SK-N-SH (cell line): ENCODE measurements around the gene METTL27. TPM values are rescaled to one million over a fixed set of nuclear protein-coding genes. Genes with fewer than 3 reads are reported as not detected.
A peak's percentile ranks its signal among the peaks of the same experiment; 100 is the strongest.
"Not testable (repeated sequence)": the region's sequence is repeated elsewhere in the genome, so short reads cannot be mapped to it uniquely, and the experiment has no call there.

ENCODE experiments used
- CTCF ChIA-PET: fragments of 300-600, 350-600 bp; formaldehyde crosslinking; extraction: SDS; loops from one replicate; lab custom pipeline; 2021; lab: Yijun Ruan, JAX
- POLR2A ChIA-PET: fragments of 350-600 bp; sonication (Branson Sonifier 250); formaldehyde crosslinking; extraction: SDS; loops from one replicate; lab custom pipeline; 2020; ENCODE audit warnings: antibody characterized with exemption, inconsistent platforms; lab: Yijun Ruan, JAX
- DNase-seq: peaks from one replicate; pipeline ENCODE4 v3.0.0; 2012
- H2AFZ ChIP-seq: fragments of 200-600 bp; sonication (generic); 2 replicates; pipeline ENCODE4 v1.8.1; 2016; ENCODE audit warnings: antibody characterized with exemption, mild to moderate bottlenecking, low read depth
- H3F3A ChIP-seq: fragments of 200-600 bp; sonication (generic); replicated peaks from 2 replicates; pipeline ENCODE3; 2016; ENCODE audit warnings: antibody characterized with exemption, mild to moderate bottlenecking; ENCODE audit not compliant: insufficient read depth
- H3K27ac ChIP-seq, 2 experiments: fragments of 200-500 bp in 1 of 2; fragments of 200-600 bp in 1 of 2; sonication (Bioruptor generic) in 1 of 2; sonication (generic), shearing (Covaris generic) in 1 of 2; 2 replicates each; pipeline versions ENCODE4 v1.5.1 to v1.6.1; 2014 to 2016; ENCODE audit warnings: low read depth in 2 of 2, inconsistent platforms in 1 of 2, low read length in 1 of 2, mild to moderate bottlenecking in 1 of 2, mixed read lengths in 1 of 2
- H3K27me3 ChIP-seq: fragments of 200-600 bp; sonication (generic), shearing (Covaris generic); 2 replicates; pipeline ENCODE4 v1.6.1; 2016; ENCODE audit warnings: mixed run types; ENCODE audit not compliant: insufficient read depth
- H3K36me3 ChIP-seq, 2 experiments: fragments of 200-500 bp in 1 of 2; fragments of 200-600 bp in 1 of 2; sonication (Bioruptor generic) in 1 of 2; sonication (generic) in 1 of 2; replicated peaks in 1 of 2; 2 replicates each; pipeline versions ENCODE3 to v1.5.1; 2014 to 2016; ENCODE audit warnings: low read length in 1 of 2, mild to moderate bottlenecking in 1 of 2; ENCODE audit not compliant: insufficient read depth in 2 of 2, control insufficient read depth in 1 of 2
- H3K4me1 ChIP-seq, 2 experiments: fragments of 200-500 bp in 1 of 2; fragments of 200-600 bp in 1 of 2; sonication (Bioruptor generic) in 1 of 2; sonication (generic), shearing (Covaris generic) in 1 of 2; 2 replicates each; pipeline versions ENCODE4 v1.5.1 to v1.6.1; 2014 to 2016; ENCODE audit warnings: low read depth in 1 of 2, low read length in 1 of 2, mixed run types in 1 of 2; ENCODE audit not compliant: insufficient read depth in 2 of 2, control insufficient read depth in 1 of 2
- H3K4me2 ChIP-seq: fragments of 200-600 bp; sonication (generic), shearing (Covaris generic); 2 replicates; pipeline ENCODE4 v1.6.1; 2017; ENCODE audit warnings: mixed run types
- H3K4me3 ChIP-seq, 2 experiments: fragments of 200-500 bp in 1 of 2; fragments of 200-600 bp in 1 of 2; sonication (Bioruptor generic) in 1 of 2; sonication (generic), shearing (Covaris generic) in 1 of 2; 2 replicates each; pipeline versions ENCODE4 v1.5.1 to v1.8.1; 2014 to 2016; ENCODE audit warnings: low read depth in 2 of 2, inconsistent platforms in 1 of 2, low read length in 1 of 2, mild to moderate bottlenecking in 1 of 2, mixed read lengths in 1 of 2, moderate library complexity in 1 of 2
- H3K79me2 ChIP-seq: fragments of 200-600 bp; sonication (generic); 2 replicates; pipeline ENCODE4 v1.8.1; 2017; ENCODE audit warnings: mild to moderate bottlenecking; ENCODE audit not compliant: insufficient read depth
- H3K9ac ChIP-seq: fragments of 200-600 bp; sonication (generic); 2 replicates; pipeline ENCODE4 v1.6.1; 2017; ENCODE audit warnings: mixed run types
- H3K9me2 ChIP-seq: fragments of 200-600 bp; sonication (generic); 2 replicates; pipeline ENCODE4 v1.6.1; 2017; ENCODE audit warnings: mixed run types
- H3K9me3 ChIP-seq: fragments of 200-600 bp; sonication (generic); 2 replicates; pipeline ENCODE4 v1.6.1; 2017; ENCODE audit warnings: mixed run types, mild to moderate bottlenecking, moderate library complexity
- H4K20me1 ChIP-seq: fragments of 200-600 bp; sonication (generic); 2 replicates; pipeline ENCODE4 v1.6.1; 2017; ENCODE audit warnings: mild to moderate bottlenecking, mixed run types; ENCODE audit not compliant: insufficient read depth
- EP300 ChIP-seq, 2 experiments: IDR thresholded peaks; 2 replicates each; pipeline versions ENCODE4 v1.4.0 to v1.6.1; 2012; ENCODE audit warnings: borderline replicate concordance in 1 of 2, low read depth in 1 of 2, low read length in 1 of 2
- FOSL2 ChIP-seq: IDR thresholded peaks from 2 replicates; pipeline ENCODE4 v1.4.0; 2012; ENCODE audit warnings: low read depth, mild to moderate bottlenecking, moderate library complexity, borderline replicate concordance
- FOXM1 ChIP-seq: IDR thresholded peaks from 2 replicates; pipeline ENCODE4 v1.4.0; 2012; ENCODE audit warnings: low read depth, mild to moderate bottlenecking
- GABPA ChIP-seq: IDR thresholded peaks from 2 replicates; pipeline ENCODE4 v1.4.0; 2012; ENCODE audit warnings: low read depth, mild to moderate bottlenecking
- MEF2A ChIP-seq: IDR thresholded peaks from 2 replicates; pipeline ENCODE4 v1.4.0; 2012; ENCODE audit warnings: low read depth, borderline replicate concordance
- MXI1 ChIP-seq: IDR thresholded peaks from 2 replicates; pipeline ENCODE4 v1.6.1; 2012; ENCODE audit warnings: mild to moderate bottlenecking, low read depth, low read length, improper control_type of control experiment
- NFIC ChIP-seq: IDR thresholded peaks from 2 replicates; pipeline ENCODE4 v1.4.0; 2012; ENCODE audit warnings: borderline replicate concordance
- RCOR1 ChIP-seq: fragments of 150-350 bp; IDR thresholded peaks from 2 replicates; pipeline ENCODE4 v1.6.1; 2017; ENCODE audit warnings: antibody characterized with exemption, low read length
- RFX5 ChIP-seq: IDR thresholded peaks from 2 replicates; pipeline ENCODE4 v1.6.1; 2012; ENCODE audit warnings: mild to moderate bottlenecking, improper control_type of control experiment, low read length
- SMC3 ChIP-seq: IDR thresholded peaks from 2 replicates; pipeline ENCODE4 v1.6.1; 2012; ENCODE audit warnings: low read depth, low read length, improper control_type of control experiment
- TAF1 ChIP-seq: IDR thresholded peaks from 2 replicates; pipeline ENCODE4 v1.6.1; 2012; ENCODE audit warnings: low read depth, mild to moderate bottlenecking, low read length, moderate library complexity, borderline replicate concordance
- TCF12 ChIP-seq: IDR thresholded peaks from 2 replicates; pipeline ENCODE4 v1.4.0; 2012
- WGBS: methylation state at CpG from one replicate; pipeline ENCODE4 v1.1.6; 2017; ENCODE audit warnings: low lambda C conversion rate; 5-methylcytosine and 5-hydroxymethylcytosine counted together
- polyA plus RNA-seq, 3 experiments: library from polyadenylated mRNA; depleted of rRNA; stranded (reverse); fragments of >200 nt; gene quantifications; 2 replicates each; pipeline ENCODE4 v1.2.3, GENCODE V29; 2012
- TF ChIP-seq, protein P1 (sequence below): fragments of 150-350 bp; IDR thresholded peaks from 2 replicates; pipeline ENCODE4 v1.6.1; 2017; ENCODE audit warnings: antibody characterized with exemption, low read length, low read depth, borderline replicate concordance
- TF ChIP-seq, protein P2 (sequence below): IDR thresholded peaks from 2 replicates; pipeline ENCODE4 v1.6.1; 2012; ENCODE audit warnings: mild to moderate bottlenecking, low read depth, low read length, moderate library complexity

METTL27 gene
- polyA plus RNA-seq, 1 of the 3 experiments (the other 2 are of a cell fraction): 3.1 TPM

DNA sequence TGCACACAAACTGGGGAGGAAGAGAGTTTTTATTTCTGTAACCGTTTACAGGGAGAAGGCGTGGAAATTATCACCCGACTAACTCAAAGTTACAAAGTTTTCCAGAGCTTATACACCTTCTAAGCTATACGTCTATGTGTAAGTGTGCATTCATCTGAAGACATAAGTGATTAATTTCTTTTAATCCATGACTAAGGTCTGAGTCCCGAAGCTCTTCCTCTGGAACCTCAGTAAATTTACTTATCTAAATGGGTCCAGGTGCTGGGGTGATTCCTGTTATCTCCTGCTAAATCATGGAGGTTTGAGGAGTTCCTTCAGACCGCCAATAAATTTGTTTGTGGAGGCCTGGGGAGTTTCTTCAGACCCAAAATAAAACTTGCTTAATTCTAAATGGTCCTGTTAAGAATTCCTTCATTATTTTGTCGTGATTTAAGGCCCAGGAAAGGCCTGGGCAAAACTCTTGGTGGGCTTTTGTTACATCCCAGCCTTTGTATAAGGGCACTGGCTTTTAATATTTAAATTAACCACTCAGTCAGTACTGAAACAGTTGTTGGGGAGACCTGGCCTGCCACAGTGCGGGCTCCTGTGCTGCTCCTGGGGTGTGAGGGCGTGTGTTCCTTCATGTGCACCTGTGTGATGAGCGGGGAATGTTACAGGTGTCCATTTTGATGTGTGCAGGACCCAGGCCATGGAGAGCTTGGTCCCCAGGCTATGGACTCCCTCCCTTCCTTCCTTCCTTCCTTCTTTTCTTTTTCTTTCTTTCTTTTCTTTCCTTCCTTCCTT, 5.8 kb upstream of the METTL27 start:
- H3K9me2 ChIP-seq: no peaks in the 10 kb centered on the region
- no peak for DNase-seq
- no peaks in the 10 kb centered on the region for H3K36me3 ChIP-seq
- WGBS: 84% methylated on average over 10 of the region's 10 CpGs
- no peaks in the 10 kb centered on the region for H3K79me2 ChIP-seq
- peaks cover 33% of the 10 kb centered on the region for H3F3A ChIP-seq
- H4K20me1 ChIP-seq: no peaks in the 10 kb centered on the region
- no peak overlapping the region for H3K4me3 ChIP-seq
- H3K9ac ChIP-seq: no peak overlapping the region
- TF ChIP-seq RCOR1: no peak
- no peak for TF ChIP-seq TAF1
- TF ChIP-seq MXI1: no peak
- POLR2A ChIA-PET: no interaction called here
- H3K27me3 ChIP-seq: no peaks in the 10 kb centered on the region
- no peak overlapping the region for H3K4me2 ChIP-seq
- H3K4me1 ChIP-seq: peaks cover 2 to 22% of the 10 kb centered on the region in 2 experiments; a peak in 3 of 4 replicates
- no peak overlapping the region for H3K27ac ChIP-seq
- H3K9me3 ChIP-seq: no peaks in the 10 kb centered on the region
- H2AFZ ChIP-seq: no peak overlapping the region
- CTCF ChIA-PET: interaction anchor here (0.8 to 11.5 kb wide), 4 partner anchors 7 to 241 kb away, joined by 3 to 80 read pairs (median 5); no protein-coding TSS in a partner anchor

DNA sequence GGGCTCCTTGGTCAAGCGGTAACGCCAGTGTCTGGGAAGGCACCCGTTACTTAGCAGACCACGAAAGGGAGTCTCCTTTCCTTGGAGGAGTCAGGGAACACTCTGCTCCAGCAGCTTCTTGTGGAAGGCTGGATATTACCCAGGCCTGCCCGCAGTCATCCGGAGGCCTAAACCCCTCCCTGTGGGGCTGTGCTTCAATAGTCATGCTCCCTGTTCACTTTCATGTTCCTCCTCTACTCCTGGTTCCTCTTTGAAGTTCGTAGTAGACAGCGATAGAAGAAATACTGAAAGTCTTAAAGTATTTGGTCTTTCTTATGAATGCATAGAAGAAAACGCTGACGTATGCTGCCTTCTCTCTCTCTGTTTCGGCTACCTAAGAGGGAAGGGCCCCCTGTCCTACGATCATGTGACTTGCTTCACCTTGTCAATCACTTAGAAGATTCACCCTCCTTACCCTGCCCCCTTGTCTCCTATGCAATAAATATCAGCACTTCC, 3.4 kb upstream of the METTL27 start:
- H3K27me3 ChIP-seq, POLR2A ChIA-PET, H3K4me3 ChIP-seq, H3K79me2 ChIP-seq, H3K27ac ChIP-seq, DNase-seq, H3K36me3 ChIP-seq, H4K20me1 ChIP-seq, H3K4me2 ChIP-seq, H3K9ac ChIP-seq, H3K9me2 ChIP-seq, H3K9me3 ChIP-seq, H2AFZ ChIP-seq: not testable (repeated sequence)
- Histone ChIP-seq H3K4me1 (peaks cover 4 to 11% of the 10 kb centered on the region in 2 experiments; a peak in 2 of 4 replicates), H3F3A (peaks cover 15% of the 10 kb centered on the region)
- 90% methylated on average over 12 of the region's 12 CpGs for WGBS
- CTCF ChIA-PET: interaction anchor here (11.5 kb wide), 1 partner anchor 10 kb away, joined by 80 read pairs; no protein-coding TSS in a partner anchor

DNA sequence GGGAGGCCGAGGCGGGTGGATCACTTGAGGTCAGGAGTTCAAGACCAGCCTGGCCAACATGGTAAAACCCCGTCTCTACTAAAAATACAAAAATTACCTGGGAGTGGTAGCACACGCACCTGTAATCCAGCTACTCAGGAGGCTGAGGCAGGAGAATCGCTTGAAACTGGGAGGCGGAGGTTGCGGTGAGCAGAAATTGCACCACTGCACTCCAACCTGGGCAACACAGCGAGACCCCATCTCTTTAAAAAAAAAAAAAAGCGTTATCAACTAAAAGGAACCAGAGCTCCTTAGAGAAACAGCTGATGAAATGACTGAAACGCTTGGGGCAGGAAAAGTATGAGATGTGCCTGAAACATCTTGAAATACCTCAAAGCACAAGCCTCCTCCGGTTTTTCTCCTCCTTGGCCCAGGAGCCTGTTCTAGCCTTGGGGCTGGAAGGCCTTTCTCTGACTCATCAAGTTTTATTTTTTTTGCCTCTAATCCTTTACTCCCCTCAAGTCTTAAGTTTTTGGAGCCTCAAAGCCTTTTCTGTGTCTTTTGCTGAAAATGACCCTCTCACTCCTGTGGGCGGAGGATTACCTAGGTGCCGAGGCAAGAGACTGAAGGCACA, 2.6 kb upstream of the METTL27 start:
- no peak for DNase-seq
- Histone ChIP-seq H3F3A (peaks cover 9% of the 10 kb centered on the region), H3K4me3 (no peak overlapping the region), H3K27ac (peak overlapping the region in 1 of 2 experiments; percentile 22; a peak in 1 of 4 replicates), H3K4me1 (peaks cover 4 to 5% of the 10 kb centered on the region in 2 experiments; a peak in 1 of 4 replicates), H3K27me3 (no peaks in the 10 kb centered on the region), H3K36me3 (no peaks in the 10 kb centered on the region), H3K9ac (no peak overlapping the region), H3K9me2 (no peaks in the 10 kb centered on the region), H2AFZ (peak overlapping the region; percentile 58; the same call in 1 of the 2 replicates), H3K4me2 (no peak overlapping the region), H3K79me2 (peaks cover 4% of the 10 kb centered on the region; the same call in 1 of the 2 replicates), H3K9me3 (no peaks in the 10 kb centered on the region), H4K20me1 (no peaks in the 10 kb centered on the region)
- 85% methylated on average over 13 of the region's 13 CpGs for WGBS
- POLR2A ChIA-PET: interaction anchor here (0.5 kb wide), 1 partner anchor 278 kb away, joined by 3 read pairs; no protein-coding TSS in a partner anchor
- CTCF ChIA-PET: interaction anchor here (1.5 to 11.5 kb wide), 2 partner anchors 11 to 110 kb away, joined by 3 to 80 read pairs; no protein-coding TSS in a partner anchor
- TF ChIP-seq TAF1 (no peak), FOXM1 (no peak), MEF2A (no peak), GABPA (no peak), SMC3 (no peak), FOSL2 (no peak), NFIC (no peak), EP300 (IDR thresholded peaks at IDR 0.05; ENCODE audit: borderline replicate concordance in 1 of 2, low read depth in 1 of 2, low read length in 1 of 2) (no peak), RFX5 (no peak), TCF12 (no peak)
- TF ChIP-seq, protein P1, sequence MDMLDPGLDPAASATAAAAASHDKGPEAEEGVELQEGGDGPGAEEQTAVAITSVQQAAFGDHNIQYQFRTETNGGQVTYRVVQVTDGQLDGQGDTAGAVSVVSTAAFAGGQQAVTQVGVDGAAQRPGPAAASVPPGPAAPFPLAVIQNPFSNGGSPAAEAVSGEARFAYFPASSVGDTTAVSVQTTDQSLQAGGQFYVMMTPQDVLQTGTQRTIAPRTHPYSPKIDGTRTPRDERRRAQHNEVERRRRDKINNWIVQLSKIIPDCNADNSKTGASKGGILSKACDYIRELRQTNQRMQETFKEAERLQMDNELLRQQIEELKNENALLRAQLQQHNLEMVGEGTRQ: no peak
- TF ChIP-seq, protein P2, sequence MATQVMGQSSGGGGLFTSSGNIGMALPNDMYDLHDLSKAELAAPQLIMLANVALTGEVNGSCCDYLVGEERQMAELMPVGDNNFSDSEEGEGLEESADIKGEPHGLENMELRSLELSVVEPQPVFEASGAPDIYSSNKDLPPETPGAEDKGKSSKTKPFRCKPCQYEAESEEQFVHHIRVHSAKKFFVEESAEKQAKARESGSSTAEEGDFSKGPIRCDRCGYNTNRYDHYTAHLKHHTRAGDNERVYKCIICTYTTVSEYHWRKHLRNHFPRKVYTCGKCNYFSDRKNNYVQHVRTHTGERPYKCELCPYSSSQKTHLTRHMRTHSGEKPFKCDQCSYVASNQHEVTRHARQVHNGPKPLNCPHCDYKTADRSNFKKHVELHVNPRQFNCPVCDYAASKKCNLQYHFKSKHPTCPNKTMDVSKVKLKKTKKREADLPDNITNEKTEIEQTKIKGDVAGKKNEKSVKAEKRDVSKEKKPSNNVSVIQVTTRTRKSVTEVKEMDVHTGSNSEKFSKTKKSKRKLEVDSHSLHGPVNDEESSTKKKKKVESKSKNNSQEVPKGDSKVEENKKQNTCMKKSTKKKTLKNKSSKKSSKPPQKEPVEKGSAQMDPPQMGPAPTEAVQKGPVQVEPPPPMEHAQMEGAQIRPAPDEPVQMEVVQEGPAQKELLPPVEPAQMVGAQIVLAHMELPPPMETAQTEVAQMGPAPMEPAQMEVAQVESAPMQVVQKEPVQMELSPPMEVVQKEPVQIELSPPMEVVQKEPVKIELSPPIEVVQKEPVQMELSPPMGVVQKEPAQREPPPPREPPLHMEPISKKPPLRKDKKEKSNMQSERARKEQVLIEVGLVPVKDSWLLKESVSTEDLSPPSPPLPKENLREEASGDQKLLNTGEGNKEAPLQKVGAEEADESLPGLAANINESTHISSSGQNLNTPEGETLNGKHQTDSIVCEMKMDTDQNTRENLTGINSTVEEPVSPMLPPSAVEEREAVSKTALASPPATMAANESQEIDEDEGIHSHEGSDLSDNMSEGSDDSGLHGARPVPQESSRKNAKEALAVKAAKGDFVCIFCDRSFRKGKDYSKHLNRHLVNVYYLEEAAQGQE: no peak
